GM19463 (cell line): ENCODE results near the gene PLCB2.

Experiments used
- ATAC-seq: cut with Tn5 transposase; IDR thresholded peaks from one replicate; pipeline ENCODE4 v1.9.1; 2021; ENCODE audit warnings: mild to moderate bottlenecking, moderate library complexity; ENCODE audit not compliant: unreplicated experiment

Gene PLCB2

GRCh38 chr15:40307421-40308211 lies at the start of gene PLCB2:
PLCB2 (minus strand) TSS chr15:40307935; CDS start chr15:40307672, 263 bp downstream.
- ATAC-seq = peak; percentile 51

- no peak for ATAC-seq
These were observed 49.5 kb upstream of the PLCB2 start for GRCh38 chr15:40357246-40357645.

- no peak for ATAC-seq
These were observed 48.3 kb upstream of the PLCB2 start for GRCh38 chr15:40355976-40356585.

- ATAC-seq = no peak
These were observed 46.9 kb upstream of the PLCB2 start for GRCh38 chr15:40354408-40355171.

- ATAC-seq = no peak
These were observed 46.0 kb upstream of the PLCB2 start for GRCh38 chr15:40353697-40354096.

- ATAC-seq = no peak
These were observed 44.7 kb upstream of the PLCB2 start for GRCh38 chr15:40352281-40352901.

- no peak for ATAC-seq
These were observed 41.4 kb upstream of the PLCB2 start for GRCh38 chr15:40349163-40349562.

- ATAC-seq = no peak
These were observed 40.7 kb upstream of the PLCB2 start for GRCh38 chr15:40348474-40348870.

GRCh38 chr15:40347559-40348473 lies 40.1 kb upstream of the PLCB2 start:
- no peak for ATAC-seq

GRCh38 chr15:40346579-40347558 lies 39.1 kb upstream of the PLCB2 start:
- no peak for ATAC-seq

- no peak for ATAC-seq
These were observed 38.3 kb upstream of the PLCB2 start for GRCh38 chr15:40345867-40346578.

- no peak for ATAC-seq
These were observed 37.6 kb upstream of the PLCB2 start for GRCh38 chr15:40345225-40345866.

GRCh38 chr15:40344631-40345120 lies 36.9 kb upstream of the PLCB2 start:
- ATAC-seq = peak; percentile 53

- ATAC-seq = no peak
These were observed 36.5 kb upstream of the PLCB2 start for GRCh38 chr15:40344217-40344616.

GRCh38 chr15:40343512-40343911 lies 35.8 kb upstream of the PLCB2 start:
- no peak for ATAC-seq

- no peak for ATAC-seq
These were observed 34.9 kb upstream of the PLCB2 start for GRCh38 chr15:40342416-40343320.
